ENCODE results near the gene DNAH2. TPM values are rescaled to one million over a fixed set of nuclear protein-coding genes. Genes with fewer than 3 reads are reported as not detected.

DNAH2 gene
- total and polyA plus RNA-seq, 2 of the 13 experiments (the other 11 are each of a cell fraction or from before 2014, with no cell fraction given) = not detected

DNA sequence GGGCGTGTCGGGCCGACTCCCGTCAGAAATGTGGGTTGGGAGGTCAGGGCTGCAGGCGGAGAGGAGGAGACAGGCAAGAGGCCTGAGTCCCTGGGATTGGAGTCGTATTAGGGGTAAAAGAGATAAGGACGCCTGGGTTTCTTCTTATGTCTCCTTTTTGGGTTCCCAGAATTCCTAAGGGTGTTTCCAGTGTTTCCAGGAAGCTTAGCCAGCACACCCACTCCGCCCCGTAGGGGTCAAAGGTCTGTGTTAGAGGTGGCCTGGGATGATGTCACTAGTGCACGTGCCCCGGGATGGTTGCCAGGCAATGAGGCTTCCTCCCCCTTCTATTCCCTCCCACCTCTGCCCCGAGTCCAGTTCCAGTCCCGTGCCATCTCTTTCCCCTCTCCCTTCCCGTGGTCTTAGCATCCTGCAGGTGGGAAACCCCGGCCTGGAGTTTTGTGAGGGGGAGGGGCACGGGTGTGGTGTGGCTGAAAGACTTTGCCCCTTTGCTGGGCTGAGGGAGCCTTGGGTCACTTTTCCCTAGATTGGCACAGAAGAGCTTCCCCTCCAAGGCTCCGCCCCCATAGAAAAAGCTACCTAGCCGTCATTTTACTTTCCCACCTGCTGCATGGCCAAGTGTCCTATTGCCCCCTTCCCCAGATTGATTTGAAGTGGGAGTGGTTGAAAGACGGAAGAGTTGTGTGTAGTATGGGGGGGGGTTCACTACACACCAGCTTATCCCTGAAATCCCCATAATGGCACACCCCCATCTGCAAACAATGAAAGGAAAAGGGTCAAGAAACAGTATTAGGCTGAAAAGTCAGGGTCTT is 119.3 kb downstream of the DNAH2 start (continued):
- TF ChIP-seq BORCS8-MEF2B (CRISPR knock-in tag; IDR thresholded peaks at IDR 0.05) = peak; percentile 93
- peak; percentile 88; the same call in 1 of the 2 replicates for TF ChIP-seq MYC (CRISPR knock-in tag; IDR thresholded peaks at IDR 0.05; ENCODE audit: borderline replicate concordance)
- TF ChIP-seq, protein P1, sequence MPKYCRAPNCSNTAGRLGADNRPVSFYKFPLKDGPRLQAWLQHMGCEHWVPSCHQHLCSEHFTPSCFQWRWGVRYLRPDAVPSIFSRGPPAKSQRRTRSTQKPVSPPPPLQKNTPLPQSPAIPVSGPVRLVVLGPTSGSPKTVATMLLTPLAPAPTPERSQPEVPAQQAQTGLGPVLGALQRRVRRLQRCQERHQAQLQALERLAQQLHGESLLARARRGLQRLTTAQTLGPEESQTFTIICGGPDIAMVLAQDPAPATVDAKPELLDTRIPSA (CRISPR knock-in tag; IDR thresholded peaks at IDR 0.05; ENCODE audit: borderline replicate concordance) = no peak; the same call in 1 of the 2 replicates
- TF ChIP-seq ATRX (CRISPR knock-in tag; IDR thresholded peaks at IDR 0.05; ENCODE audit: borderline replicate concordance) = peak; percentile 28; the same call in 1 of the 2 replicates
- TF ChIP-seq PCBP1 (IDR thresholded peaks at IDR 0.05; ENCODE audit: borderline replicate concordance, low read depth, low read length) = peak; percentile 82
- no peak; the same call in 1 of the 2 replicates for TF ChIP-seq ZSCAN5A (CRISPR knock-in tag; IDR thresholded peaks at IDR 0.05; ENCODE audit: borderline replicate concordance)
- TF ChIP-seq ZBTB42 (CRISPR knock-in tag; IDR thresholded peaks at IDR 0.05) = 0 out of 2 replicates have a peak, but pooled peaks have one; percentile 20
- peak; percentile 80; the same call in 1 of the 2 replicates for TF ChIP-seq ZNF614 (CRISPR knock-in tag; IDR thresholded peaks at IDR 0.05; ENCODE audit: borderline replicate concordance)
- TF ChIP-seq HMGA1 (CRISPR knock-in tag; conservative IDR thresholded peaks at IDR 0.05) = no peak
- TF ChIP-seq CREBL2 (CRISPR knock-in tag; IDR thresholded peaks at IDR 0.05; ENCODE audit: borderline replicate concordance) = no peak
- TF ChIP-seq, protein P2, sequence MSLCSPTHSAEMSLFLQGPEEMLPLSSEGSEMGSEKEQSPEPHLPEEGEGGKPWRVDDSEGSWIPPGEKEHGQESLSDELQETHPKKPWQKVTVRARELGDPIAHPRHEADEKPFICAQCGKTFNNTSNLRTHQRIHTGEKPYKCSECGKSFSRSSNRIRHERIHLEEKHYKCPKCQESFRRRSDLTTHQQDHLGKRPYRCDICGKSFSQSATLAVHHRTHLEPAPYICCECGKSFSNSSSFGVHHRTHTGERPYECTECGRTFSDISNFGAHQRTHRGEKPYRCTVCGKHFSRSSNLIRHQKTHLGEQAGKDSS (CRISPR knock-in tag; IDR thresholded peaks at IDR 0.05; ENCODE audit: borderline replicate concordance, low read depth) = peak; percentile 92; the same call in 1 of the 2 replicates
- TF ChIP-seq, protein P3, sequence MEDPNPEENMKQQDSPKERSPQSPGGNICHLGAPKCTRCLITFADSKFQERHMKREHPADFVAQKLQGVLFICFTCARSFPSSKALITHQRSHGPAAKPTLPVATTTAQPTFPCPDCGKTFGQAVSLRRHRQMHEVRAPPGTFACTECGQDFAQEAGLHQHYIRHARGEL (CRISPR knock-in tag; IDR thresholded peaks at IDR 0.05) = no peak
- no peak for TF ChIP-seq ZSCAN20 (CRISPR knock-in tag; IDR thresholded peaks at IDR 0.05; ENCODE audit: borderline replicate concordance)
- TF ChIP-seq RFXAP (CRISPR knock-in tag; IDR thresholded peaks at IDR 0.05; ENCODE audit: borderline replicate concordance) = peak; percentile 87; the same call in 1 of the 2 replicates
- TF ChIP-seq CTCF (CRISPR knock-in tag; IDR thresholded peaks at IDR 0.05) = no peak; the same call in 1 of the 2 replicates
- peak; percentile 60; the same call in 1 of the 2 replicates for TF ChIP-seq RAD21 (CRISPR knock-in tag; IDR thresholded peaks at IDR 0.05)
- TF ChIP-seq SRSF4 (IDR thresholded peaks at IDR 0.05; ENCODE audit: low read depth, low read length, poor library complexity, severe bottlenecking) = no peak
- TF ChIP-seq ZEB1 (IDR thresholded peaks at IDR 0.05; ENCODE audit: insufficient replicate concordance, low read depth) = peak; percentile 86
- TF ChIP-seq FOXK2 (IDR thresholded peaks at IDR 0.05) = peak; percentile 73
- peak; percentile 97 for TF ChIP-seq SP5 (CRISPR knock-in tag; IDR thresholded peaks at IDR 0.05; ENCODE audit: borderline replicate concordance, low read depth)
- 0 out of 2 replicates have a peak, but pooled peaks have one; percentile 30 for TF ChIP-seq ZNF704 (CRISPR knock-in tag; IDR thresholded peaks at IDR 0.05; ENCODE audit: borderline replicate concordance)
